ENCODE data around the gene GSK3A. TPM values are rescaled to one million over a fixed set of nuclear protein-coding genes. Genes with fewer than 3 reads are reported as not detected.

The GSK3A gene
- total RNA-seq, 1 donor from 2014 or later: 19.7 TPM

- peak; percentile 85 for DNase-seq
These were observed 38.4 kb upstream of the GSK3A start for GRCh38 chr19:42280815-42281145.

- DNase-seq: peak; percentile 94
These were observed 37.8 kb upstream of the GSK3A start for GRCh38 chr19:42279902-42280814.

- no peak for DNase-seq
These were observed 36.9 kb upstream of the GSK3A start for GRCh38 chr19:42279155-42279901.

GRCh38 chr19:42278452-42279154 lies 36.2 kb upstream of the GSK3A start:
- no peak for DNase-seq

GRCh38 chr19:42277821-42278451 lies 35.5 kb upstream of the GSK3A start:
- no peak for DNase-seq

GRCh38 chr19:42276821-42277220 lies 34.4 kb upstream of the GSK3A start:
- DNase-seq: no peak

- DNase-seq: no peak
These were observed 33.9 kb upstream of the GSK3A start for GRCh38 chr19:42276284-42276683.

GRCh38 chr19:42275517-42275916 lies 33.1 kb upstream of the GSK3A start:
- no peak for DNase-seq

- DNase-seq: no peak
These were observed 32.7 kb upstream of the GSK3A start for GRCh38 chr19:42275103-42275502.

GRCh38 chr19:42274065-42274682 lies 31.8 kb upstream of the GSK3A start:
- no peak for DNase-seq

GRCh38 chr19:42273407-42274064 lies 31.1 kb upstream of the GSK3A start:
- DNase-seq: no peak

GRCh38 chr19:42272989-42273406 lies 30.6 kb upstream of the GSK3A start:
- no peak for DNase-seq

- DNase-seq: no peak
These were observed 30.1 kb upstream of the GSK3A start for GRCh38 chr19:42272535-42272897.

GRCh38 chr19:42271861-42272534 lies 29.6 kb upstream of the GSK3A start:
- DNase-seq: no peak

- no peak for DNase-seq
These were observed 28.6 kb upstream of the GSK3A start for GRCh38 chr19:42271045-42271419.

GRCh38 chr19:42270346-42271044 lies 28.1 kb upstream of the GSK3A start:
- peak; percentile 48 for DNase-seq

GRCh38 chr19:42269478-42270345 lies 27.3 kb upstream of the GSK3A start:
- DNase-seq: no peak

GRCh38 chr19:42268704-42269477 lies 26.5 kb upstream of the GSK3A start, which contains the start of gene CIC:
CIC (plus strand) TSS chr19:42269252; CDS start chr19:42271784, 2,532 bp downstream.
- DNase-seq: peak; percentile 100
